Measurements from ENCODE around the gene PPM1B. TPM values are rescaled to one million over a fixed set of nuclear protein-coding genes. Genes with fewer than 3 reads are reported as not detected.

The PPM1B gene
- total and polyA plus RNA-seq, 2 of the 8 experiments (the other 6 are each of a cell fraction or from before 2014, with no cell fraction given) = 43.6 to 126 TPM

- POLR2A ChIA-PET (ENCODE audit: partially characterized antibody) = interaction anchor here (0.7 kb wide), 1 partner anchor 81 kb away, joined by 3 read pairs; no protein-coding TSS in a partner anchor
- FAIRE-seq = peak; percentile 76
- TF ChIP-seq EP300 (IDR thresholded peaks at IDR 0.05; ENCODE audit: borderline replicate concordance in 1 of 2, low read depth in 2 of 2, low read length in 2 of 2) (peak in 1 of 2 experiments; percentile 58; a peak in 1 of 3 replicates), YY1 (IDR thresholded peaks at IDR 0.05; ENCODE audit: low read depth, low read length) (no peak)
Observed at GRCh38 chr2:44135296-44135695, 33.4 kb upstream of the PPM1B start.

More at GRCh38 chr2:44135296-44135695, 33.4 kb upstream of the PPM1B start:
- Histone ChIP-seq H3K14ac (ENCODE audit: insufficient read length) (no peak overlapping the region), H3K23me2 (ENCODE audit: low read depth, low read length) (no peaks in the 10 kb centered on the region), H4K8ac (ENCODE audit: extremely low read depth, insufficient read depth, low read length) (no peak overlapping the region), H4K91ac (replicated peaks; ENCODE audit: insufficient read length, low read length) (peak overlapping the region; percentile 99), H3K4ac (replicated peaks; ENCODE audit: insufficient read length, low read depth, low read length) (no peak overlapping the region), H2BK5ac (ENCODE audit: low read depth, low read length) (peak overlapping the region; percentile 99), H2BK120ac (replicated peaks; ENCODE audit: low read depth, low read length) (peak overlapping the region; percentile 100), H3K4me3 (ENCODE audit: extremely low read depth in 1 of 4, insufficient read depth in 2 of 4, low read depth in 3 of 4, low read length in 4 of 4) (peak overlapping the region in 1 of 4 experiments; percentile 38; a peak in 1 of 8 replicates), H4K20me1 (replicated peaks in 1 of 2; ENCODE audit: control insufficient read depth in 1 of 2, insufficient read depth in 2 of 2, low read length in 2 of 2) (no peaks in the 10 kb centered on the region), H3K4me1 (replicated peaks in 1 of 4; ENCODE audit: control insufficient read depth in 3 of 4, insufficient read depth in 4 of 4, low read length in 3 of 4) (peaks cover 5 to 26% (median 22%) of the 10 kb centered on the region in 4 experiments; a peak in 6 of 7 replicates), H3K18ac (ENCODE audit: extremely low read depth, low read length) (no peak overlapping the region; the same call in 1 of the 2 replicates), H3K9me3 (ENCODE audit: insufficient read depth in 2 of 2, low read depth in 1 of 2, low read length in 1 of 2) (peaks cover 7 to 11% of the 10 kb centered on the region in 2 experiments; a peak in 2 of 4 replicates), H3K27ac (ENCODE audit: low read depth, low read length) (peak overlapping the region; percentile 92; the same call in 1 of the 2 replicates), H3K23ac (ENCODE audit: insufficient read length) (no peak overlapping the region), H3K4me2 (ENCODE audit: insufficient read depth in 1 of 2, low read depth in 2 of 2, low read length in 2 of 2) (peak overlapping the region; percentile 32 to 69), H2BK12ac (ENCODE audit: low read depth, low read length) (peak overlapping the region; percentile 91; the same call in 1 of the 2 replicates), H3K9ac (replicated peaks in 1 of 4; ENCODE audit: extremely low read depth in 1 of 4, low read depth in 3 of 4, low read length in 3 of 4) (no peak overlapping the region), H3K79me1 (ENCODE audit: low read depth, low read length) (no peaks in the 10 kb centered on the region), H3K79me2 (ENCODE audit: control insufficient read depth in 1 of 2, insufficient read depth in 2 of 2, low read length in 2 of 2) (no peaks in the 10 kb centered on the region), H2BK15ac (ENCODE audit: low read length) (no peak overlapping the region), H4K5ac (ENCODE audit: insufficient read length, low read depth, low read length) (peak overlapping the region; percentile 82), H2AFZ (ENCODE audit: low read length) (no peak overlapping the region), H3K36me3 (ENCODE audit: control insufficient read depth in 2 of 4, insufficient read depth in 4 of 4, low read length in 3 of 4) (no peaks in the 10 kb centered on the region), H2BK20ac (ENCODE audit: low read length) (no peak overlapping the region), H3K27me3 (replicated peaks in 1 of 4; ENCODE audit: control insufficient read depth in 3 of 4, extremely low read depth in 1 of 4, insufficient read depth in 3 of 4, low read length in 3 of 4) (no peaks in the 10 kb centered on the region), H2AK5ac (ENCODE audit: low read depth, low read length) (peak overlapping the region; percentile 69; the same call in 1 of the 2 replicates), H3K56ac (replicated peaks; ENCODE audit: insufficient read length, low read depth, low read length) (no peak overlapping the region)
- CTCF ChIA-PET (ENCODE audit: partially characterized antibody) = no interaction called here
- DNase-seq (ENCODE audit: low read depth in 1 of 2, low spot score in 2 of 2) = no peak
